Measurements from ENCODE around the gene EFNA5. TPM values are rescaled to one million over a fixed set of nuclear protein-coding genes. Genes with fewer than 3 reads are reported as not detected.

EFNA5 gene
- total and polyA plus RNA-seq, 2 of the 8 experiments (the other 6 are each of a cell fraction or from before 2014, with no cell fraction given) = 9.6 to 21.8 TPM

GRCh38 chr5:107646418-107646817, 24.3 kb downstream of the EFNA5 start (continued):
- TF ChIP-seq CTCF (IDR thresholded peaks at IDR 0.05; ENCODE audit: control extremely low read depth in 1 of 3, insufficient read depth in 1 of 3, low read depth in 1 of 3, low read length in 3 of 3) (no peak), ZNF274 (IDR thresholded peaks at IDR 0.05; ENCODE audit: borderline replicate concordance, extremely low read depth, low read length) (no peak), POLR2AphosphoS5 (IDR thresholded peaks at IDR 0.05; ENCODE audit: low read depth, low read length) (no peak), MAFK (IDR thresholded peaks at IDR 0.05; ENCODE audit: low read depth, low read length) (no peak)

Measured in H1 (cell line).